HG03060 (cell line): ENCODE results near the gene CLEC4M.
"Not testable (repeated sequence)": the region's sequence is repeated elsewhere in the genome, so short reads cannot be mapped to it uniquely, and the experiment has no call there.

ENCODE experiments used
- ATAC-seq: cut with Tn5 transposase; IDR thresholded peaks from one replicate; pipeline ENCODE4 v1.9.1; 2021; ENCODE audit warnings: low read depth, moderate number of reproducible peaks; ENCODE audit not compliant: unreplicated experiment

Gene CLEC4M

GRCh38 chr19:7799640-7800355 lies 36.8 kb downstream of the CLEC4M start:
- ATAC-seq = no peak

GRCh38 chr19:7801020-7801570 lies 38.1 kb downstream of the CLEC4M start:
- no peak for ATAC-seq

GRCh38 chr19:7806234-7806633 lies 43.2 kb downstream of the CLEC4M start:
- no peak for ATAC-seq

GRCh38 chr19:7806876-7807275 lies 43.8 kb downstream of the CLEC4M start:
- ATAC-seq = no peak

- no peak for ATAC-seq
These were observed 45.1 kb downstream of the CLEC4M start for GRCh38 chr19:7808108-7808507.

- no peak for ATAC-seq
These were observed 48.9 kb downstream of the CLEC4M start for GRCh38 chr19:7811989-7812388.

- no peak for ATAC-seq
These were observed 52.3 kb downstream of the CLEC4M start for GRCh38 chr19:7815325-7815724.

- not testable (repeated sequence) for ATAC-seq
These were observed 53.0 kb downstream of the CLEC4M start for GRCh38 chr19:7816040-7816439.

GRCh38 chr19:7817801-7818200 lies 54.8 kb downstream of the CLEC4M start:
- no peak for ATAC-seq

- ATAC-seq = no peak
These were observed 55.8 kb downstream of the CLEC4M start for GRCh38 chr19:7818806-7819205.
